ENCODE results near the gene RAB1B.
"Not testable (repeated sequence)": the region's sequence is repeated elsewhere in the genome, so short reads cannot be mapped to it uniquely, and the experiment has no call there.

RAB1B gene

GRCh38 chr11:66310803-66311440 is 42.5 kb downstream of the RAB1B start:
- DNase-seq, result not testable (repeated sequence)

- no peak for DNase-seq
These were observed 43.1 kb downstream of the RAB1B start for GRCh38 chr11:66311470-66311964.

DNA sequence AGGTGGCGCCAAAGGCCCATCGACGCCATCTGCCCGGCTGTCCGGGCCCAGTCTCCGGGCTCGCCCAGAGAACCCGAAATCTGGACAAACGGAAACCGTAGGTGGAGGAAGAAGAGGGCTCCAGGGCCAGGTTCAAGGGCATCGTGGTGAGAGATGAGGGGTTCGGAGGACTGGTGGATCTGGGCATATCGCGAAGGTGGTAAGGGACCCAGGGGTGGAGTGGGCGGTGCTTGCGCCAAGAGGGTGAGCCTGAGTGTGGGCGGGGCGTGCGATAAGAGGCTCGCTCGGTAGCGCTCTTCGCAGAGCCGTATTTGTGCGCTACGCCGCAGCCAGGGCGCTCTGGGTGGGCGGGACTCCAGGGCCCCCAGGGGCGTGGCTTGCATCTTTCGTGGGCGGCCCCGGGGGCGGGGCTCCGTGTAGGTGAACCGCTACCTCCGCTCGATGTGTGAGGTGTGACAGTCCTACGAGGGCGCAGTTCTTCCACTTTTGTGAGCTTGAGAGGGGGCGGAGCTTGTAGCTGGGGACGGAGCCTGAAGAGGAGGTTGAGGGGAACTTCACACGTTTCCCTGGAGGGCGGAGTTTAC is 43.6 kb downstream of the RAB1B start:
- DNase-seq, result no peak

DNA sequence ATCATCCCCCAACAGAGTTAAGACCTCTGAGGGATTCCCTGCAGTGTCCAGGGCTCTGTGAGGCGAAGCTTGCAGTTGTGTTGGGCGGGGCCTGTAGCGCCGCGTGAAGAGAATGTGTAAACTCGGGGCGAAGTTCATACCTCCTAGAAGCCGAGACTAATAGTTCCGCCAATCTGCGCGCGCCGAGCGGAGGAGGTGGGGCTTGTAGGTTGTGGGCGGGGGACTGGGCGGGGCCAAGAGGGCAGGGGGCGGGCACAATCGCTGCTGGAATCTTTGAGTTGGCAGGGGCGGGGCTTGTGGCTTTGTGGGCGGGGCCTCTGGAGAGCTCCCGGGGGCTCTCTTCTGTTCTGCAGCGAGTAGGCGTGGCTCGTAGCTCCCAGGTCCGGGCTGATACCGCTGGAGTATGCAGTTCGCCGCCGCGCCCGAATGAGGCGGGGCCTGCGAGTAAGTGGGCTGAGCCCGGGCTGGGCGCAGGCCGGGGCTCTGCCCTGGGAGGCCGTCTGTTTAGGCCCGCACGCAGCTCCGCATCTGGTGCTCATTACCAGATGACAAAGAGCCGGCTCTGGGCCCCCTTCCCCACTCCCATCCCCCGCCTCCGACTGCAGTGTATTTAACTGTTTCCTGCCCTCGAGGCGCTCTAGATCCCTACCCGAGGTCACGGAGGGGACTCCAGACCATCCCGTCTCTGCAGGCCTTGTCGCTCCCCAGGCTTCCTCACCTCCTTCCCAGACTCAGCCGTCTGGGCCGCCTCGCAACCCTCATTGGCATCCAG is 44.3 kb downstream of the RAB1B start:
- DNase-seq, result no peak

GRCh38 chr11:66313321-66314185 is 45.1 kb downstream of the RAB1B start:
- no peak for DNase-seq

GRCh38 chr11:66314186-66314501 is 45.7 kb downstream of the RAB1B start:
- no peak for DNase-seq

- DNase-seq, result no peak
These were observed 46.4 kb downstream of the RAB1B start for GRCh38 chr11:66314561-66315497.

DNA sequence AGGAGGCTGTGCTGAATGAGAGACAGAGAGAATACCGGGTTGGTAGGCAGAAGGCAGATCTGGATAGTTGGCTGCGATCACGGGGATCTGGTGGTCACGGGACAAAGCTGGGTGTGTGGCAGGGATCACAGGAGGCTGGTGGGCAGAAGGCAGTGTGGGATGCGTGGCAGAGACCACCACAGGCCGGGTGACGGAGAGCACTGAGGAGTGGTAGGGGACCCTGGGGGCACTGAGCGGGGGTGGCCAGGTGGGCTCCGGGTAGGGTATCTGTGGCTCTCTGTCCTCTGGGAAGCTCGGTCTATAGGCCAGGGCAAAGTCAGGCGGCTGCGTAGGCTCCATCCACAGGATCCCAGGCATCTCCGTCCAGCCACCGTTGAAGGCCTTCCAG is 47.1 kb downstream of the RAB1B start:
- no peak for DNase-seq

- DNase-seq, result no peak
These were observed 47.7 kb downstream of the RAB1B start for GRCh38 chr11:66315921-66316811.

GRCh38 chr11:66316849-66317251 is 48.4 kb downstream of the RAB1B start, which contains the start of gene CD248:
CD248 (minus strand) TSS chr11:66317044; CDS start chr11:66317027, 17 bp downstream.
- no peak for DNase-seq

DNA sequence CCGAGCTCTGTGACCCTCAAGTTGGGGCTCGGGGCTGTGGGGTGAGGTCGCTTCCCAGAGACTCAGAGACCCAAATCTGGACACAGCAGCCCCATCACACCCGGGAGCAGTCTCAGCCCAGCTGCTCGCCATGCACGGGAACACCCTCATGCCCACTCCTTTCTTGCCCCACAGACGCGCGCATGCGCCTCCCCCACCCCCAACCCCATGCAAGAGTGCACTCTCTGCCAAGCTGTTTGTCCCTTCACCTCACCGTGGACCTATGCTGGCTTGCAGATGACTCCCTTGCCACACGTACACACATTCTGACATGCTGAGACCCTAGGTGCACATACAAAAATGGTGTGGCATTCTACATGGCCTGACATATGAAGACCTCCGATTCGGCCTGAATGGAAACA is 48.9 kb downstream of the RAB1B start:
- DNase-seq, result no peak

- DNase-seq, result peak; percentile 71
These were observed 49.5 kb downstream of the RAB1B start for GRCh38 chr11:66317723-66318599.

DNA sequence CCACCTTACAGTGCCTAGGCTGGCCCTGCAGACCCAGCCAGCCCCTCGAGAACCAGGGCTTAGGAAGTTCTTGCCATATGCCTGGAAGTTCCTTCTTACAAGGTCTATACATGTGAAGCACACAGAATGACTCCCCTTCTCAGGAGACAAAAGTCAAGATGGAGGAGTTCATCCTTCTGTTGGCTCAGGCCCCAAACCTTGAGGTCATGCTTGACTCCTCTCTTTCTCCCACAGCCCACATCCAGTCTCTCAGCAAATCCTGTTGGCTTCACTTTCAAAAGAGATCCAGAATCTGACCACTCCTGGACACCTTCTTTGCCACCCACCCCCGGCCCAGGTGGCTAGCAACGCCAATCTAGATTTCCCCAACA is 50.1 kb downstream of the RAB1B start:
- DNase-seq, result no peak

- not testable (repeated sequence) for DNase-seq
These were observed 51.9 kb downstream of the RAB1B start for GRCh38 chr11:66320289-66320688.

DNA sequence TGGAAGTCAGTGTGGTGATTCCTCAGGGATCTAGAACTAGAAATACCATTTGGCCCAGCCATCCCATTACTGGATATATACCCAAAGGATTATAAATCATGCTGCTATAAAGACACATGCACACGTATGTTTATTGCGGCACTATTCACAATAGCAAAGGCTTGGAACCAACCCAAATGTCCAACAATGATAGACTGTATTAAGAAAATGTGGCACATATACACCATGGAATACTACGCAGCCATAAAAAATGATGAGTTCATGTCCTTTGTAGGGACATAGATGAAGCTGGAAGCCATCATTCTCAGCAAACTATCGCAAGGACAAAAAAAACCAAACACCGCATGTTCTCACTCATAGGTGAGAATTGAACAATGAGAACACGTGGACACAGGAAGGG is 52.3 kb downstream of the RAB1B start:
- DNase-seq, result not testable (repeated sequence)

GRCh38 chr11:66321606-66322005 is 53.2 kb downstream of the RAB1B start:
- DNase-seq, result no peak

GRCh38 chr11:66322732-66323427 is 54.4 kb downstream of the RAB1B start:
- no peak for DNase-seq

DNA sequence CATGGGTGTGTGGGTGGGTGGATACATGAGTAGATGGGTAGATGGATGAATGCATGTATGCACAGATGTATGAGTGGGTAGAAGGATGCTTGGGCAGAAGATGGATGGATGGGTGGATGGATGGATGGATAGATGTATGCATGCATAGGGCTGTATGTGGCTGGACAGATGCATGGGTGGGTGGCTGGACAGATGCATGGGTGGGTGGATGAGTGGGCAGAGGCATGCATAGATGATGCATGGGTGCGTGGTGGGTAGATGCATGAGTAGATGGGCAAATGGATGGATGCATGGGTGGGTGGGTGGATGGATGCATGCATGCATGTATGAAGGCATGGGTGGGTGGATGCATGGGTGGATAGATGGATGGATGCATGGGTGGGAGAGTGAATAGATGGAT is 55.2 kb downstream of the RAB1B start:
- DNase-seq, result no peak

GRCh38 chr11:66324664-66325063 is 56.2 kb downstream of the RAB1B start:
- DNase-seq, result no peak

Data from NK-92 treated with Interleukin-12 subunit alpha and Interleukin-12 subunit beta, amount 100 ng/mL, for 24 hours (cell line).